ENCODE measurements around the gene CPEB4.

Gene CPEB4

DNA sequence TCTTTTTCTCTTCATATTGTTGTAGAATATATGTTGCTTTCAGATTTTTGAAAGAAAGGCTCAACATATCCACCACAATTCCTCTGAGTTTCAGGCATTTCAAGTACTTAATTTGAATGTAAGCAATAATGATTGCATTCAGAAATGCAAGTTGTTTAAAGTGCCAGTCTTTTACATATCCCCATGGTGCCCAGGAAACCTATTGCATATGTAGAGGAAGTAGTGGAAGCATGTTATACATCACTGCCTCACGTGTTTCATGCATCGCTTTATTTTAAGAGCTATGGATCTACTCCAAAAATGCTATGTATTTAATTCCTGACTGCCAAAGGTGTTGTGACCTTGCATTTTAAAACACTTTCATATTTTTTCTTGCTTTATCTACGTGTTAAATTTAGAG, 28.1 kb downstream of the CPEB4 start:
- no peak for DNase-seq

DNA sequence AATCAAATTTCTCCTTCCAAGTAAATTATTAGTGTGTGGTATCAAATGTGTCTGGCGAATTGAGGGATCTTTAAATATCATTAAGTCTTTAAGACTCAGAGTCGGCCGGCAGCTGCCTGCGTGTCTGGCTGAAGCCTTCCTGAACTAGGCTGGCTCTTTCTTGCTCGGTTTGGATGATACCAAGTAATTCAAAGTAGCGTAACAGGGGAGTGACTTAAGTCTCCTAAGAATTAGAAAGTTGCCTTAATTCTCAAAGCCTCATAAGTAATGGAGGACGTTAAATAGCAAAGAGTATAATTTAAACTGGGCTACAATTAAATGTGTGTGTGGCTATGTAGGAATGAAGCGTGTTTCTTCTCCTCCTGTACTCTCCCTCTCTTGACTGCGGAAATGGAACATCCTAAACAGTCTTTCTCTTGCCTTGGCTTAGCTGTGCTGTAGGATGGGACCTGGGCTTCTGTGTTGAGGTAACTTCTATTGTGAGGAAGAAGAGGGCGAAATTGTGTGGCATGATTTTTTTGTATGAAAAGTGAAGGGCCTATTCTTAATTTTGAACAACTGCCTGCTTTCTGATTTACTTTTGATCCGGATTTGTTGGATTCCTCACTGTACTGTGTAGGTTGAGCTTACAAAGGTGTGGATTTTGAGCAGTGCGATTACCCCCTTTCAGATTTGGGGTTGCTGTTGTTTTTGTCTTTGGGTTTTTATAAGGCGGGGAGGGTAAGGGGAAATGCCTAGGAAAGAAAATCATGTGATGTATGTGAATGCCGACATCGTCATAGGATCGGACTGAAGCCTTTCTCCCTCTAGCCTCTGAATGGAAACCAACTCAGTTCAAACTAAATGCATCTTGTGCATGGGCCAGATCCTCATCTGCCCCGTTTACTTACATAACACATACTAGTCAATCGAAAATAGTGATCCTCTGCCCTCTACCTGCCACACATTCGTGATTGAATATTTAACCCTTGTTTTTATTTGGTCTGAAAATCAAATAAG, 29.9 kb downstream of the CPEB4 start:
- DNase-seq = no peak

DNA sequence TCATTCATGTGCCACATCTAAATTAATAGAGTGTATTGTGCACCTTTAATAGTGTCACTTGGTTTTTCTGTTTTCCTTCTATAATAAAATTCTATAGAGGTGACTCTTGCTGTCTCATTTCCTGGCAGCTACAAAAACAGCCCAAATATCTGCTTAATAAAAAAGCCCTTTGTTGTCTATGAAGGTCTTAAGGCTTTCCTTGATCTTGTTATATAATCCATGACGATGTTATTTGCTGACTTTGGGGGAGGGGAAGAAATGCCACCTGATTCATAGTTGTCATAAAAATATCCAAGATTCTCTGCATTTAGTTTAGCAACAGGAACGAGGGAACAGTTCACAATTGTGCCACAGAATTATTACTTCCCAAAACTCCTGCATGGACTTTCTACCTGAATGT, 31.3 kb downstream of the CPEB4 start:
- DNase-seq = no peak

DNA sequence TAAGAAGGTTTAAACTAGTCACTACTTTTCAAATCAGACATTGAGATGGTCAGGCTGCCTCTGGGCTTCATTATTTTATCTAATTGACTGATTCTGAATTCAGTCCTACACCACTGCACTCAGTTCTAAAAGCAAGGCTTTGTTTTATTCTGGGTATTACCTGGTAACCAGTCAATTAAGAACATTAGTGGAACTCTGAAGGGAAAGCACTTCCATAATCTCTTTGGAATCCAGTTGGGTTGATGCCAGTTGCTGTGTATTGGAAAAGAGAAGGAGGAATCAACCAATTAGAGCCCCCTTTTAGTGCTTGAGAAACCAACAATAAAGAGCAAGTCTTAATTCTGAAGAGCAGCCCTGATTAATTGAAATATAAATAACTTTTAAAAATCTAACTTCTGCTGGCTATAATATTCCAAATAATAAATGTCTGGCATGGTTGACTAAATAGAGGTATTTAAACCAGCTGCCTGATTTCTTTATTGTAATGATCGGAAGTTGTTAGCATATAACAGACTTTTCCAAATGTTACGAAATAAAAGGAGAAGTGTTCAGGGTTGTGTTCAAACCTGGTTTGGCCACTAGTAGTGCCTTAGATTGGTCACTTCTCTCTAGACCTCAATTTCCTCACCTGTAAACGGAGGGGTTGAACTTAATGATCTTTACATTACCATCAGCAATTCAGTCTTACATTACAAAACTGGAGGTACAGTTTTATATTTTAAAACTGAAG, 32.0 kb downstream of the CPEB4 start:
- DNase-seq = no peak

DNA sequence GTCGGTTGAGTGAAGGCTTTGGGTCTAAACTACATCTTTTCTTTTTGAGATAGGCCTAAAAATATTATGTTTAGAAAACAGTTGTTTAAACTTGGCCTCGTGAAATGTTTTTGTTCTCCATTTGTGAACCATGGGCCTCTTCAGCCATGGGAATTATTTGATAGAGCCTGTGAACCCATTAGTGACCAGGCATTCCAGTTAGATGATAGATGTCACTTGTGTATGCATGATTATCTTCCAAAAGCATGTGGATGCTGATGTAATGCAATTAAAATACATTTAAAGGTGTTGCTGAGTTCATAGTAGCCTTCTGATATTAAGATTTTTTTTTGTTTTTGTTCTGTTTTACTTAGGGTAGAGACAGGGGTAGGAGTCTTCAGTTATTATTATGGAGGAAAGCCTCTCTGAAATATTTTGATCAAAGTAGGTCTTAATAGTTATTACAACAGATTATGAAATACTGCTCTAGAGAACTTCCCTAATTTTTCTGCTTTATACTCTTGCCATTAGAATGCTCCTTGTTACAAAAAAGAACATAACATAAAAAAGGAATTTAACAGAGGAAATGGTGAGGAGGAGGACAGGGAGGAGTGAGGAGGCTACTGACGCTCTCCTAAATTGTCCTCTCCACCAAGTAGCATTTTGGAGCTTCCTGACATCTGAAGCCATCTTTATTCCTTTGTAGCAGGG, 32.9 kb downstream of the CPEB4 start:
- no peak for DNase-seq

DNA sequence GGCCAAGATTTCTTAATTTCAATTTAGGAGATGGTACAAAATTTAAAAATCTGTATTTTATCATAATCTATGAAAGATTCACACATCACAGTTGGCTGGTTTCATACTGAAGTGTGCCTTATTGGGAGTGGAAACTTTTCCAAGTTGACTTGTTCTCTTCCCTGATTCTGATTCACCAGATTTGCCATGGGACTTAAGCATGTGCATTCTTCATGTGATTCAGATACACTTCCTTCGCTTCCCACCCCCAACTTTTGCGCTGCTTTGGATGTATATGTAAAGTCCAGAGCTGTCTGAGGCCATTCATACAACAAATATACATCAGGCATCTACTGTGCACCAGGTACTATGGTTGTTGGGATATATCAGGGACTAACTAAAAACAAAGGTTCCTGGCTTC, 34.4 kb downstream of the CPEB4 start:
- DNase-seq = no peak

DNA sequence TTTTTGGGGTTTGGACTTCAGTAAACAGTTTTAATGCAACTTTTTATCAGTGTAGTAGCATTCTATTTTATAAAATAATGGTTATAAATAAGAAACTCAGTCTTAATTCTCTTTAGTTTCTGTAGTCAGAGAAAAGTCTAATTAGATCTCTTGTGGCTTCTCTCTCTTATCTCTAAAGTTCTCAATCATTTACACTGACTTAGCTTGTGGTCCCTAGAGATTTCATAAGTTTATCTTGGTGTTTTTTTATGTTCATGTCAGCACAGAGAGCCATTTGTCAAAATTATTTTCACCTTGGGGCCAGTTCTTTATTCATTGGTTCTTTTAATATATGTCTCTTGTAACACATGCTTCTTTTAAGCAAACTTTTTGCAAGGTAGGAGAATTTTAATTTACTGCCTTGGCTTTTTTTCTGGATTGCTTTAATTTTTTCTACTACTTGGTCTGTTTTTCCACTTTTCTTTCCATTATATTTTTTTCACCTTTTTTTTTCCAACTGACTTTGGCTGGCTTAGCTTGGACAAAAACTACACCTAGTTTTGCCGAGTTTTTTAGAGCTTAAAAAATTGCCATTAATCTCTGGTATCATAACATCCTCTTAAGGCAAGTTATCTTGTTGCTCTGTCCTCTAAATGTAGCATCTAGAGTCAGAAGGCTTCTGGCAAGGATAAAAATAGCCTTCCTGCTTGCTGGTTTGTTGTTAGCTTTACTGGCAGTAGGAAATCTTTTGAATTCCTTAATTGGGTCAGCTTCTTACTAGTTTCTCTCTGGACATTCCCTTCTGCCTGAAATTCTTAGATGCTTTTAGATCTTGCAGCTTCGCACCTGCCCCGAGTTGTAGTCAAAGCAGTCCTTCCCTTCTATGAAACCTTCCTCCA, 35.3 kb downstream of the CPEB4 start:
- DNase-seq = no peak

DNA sequence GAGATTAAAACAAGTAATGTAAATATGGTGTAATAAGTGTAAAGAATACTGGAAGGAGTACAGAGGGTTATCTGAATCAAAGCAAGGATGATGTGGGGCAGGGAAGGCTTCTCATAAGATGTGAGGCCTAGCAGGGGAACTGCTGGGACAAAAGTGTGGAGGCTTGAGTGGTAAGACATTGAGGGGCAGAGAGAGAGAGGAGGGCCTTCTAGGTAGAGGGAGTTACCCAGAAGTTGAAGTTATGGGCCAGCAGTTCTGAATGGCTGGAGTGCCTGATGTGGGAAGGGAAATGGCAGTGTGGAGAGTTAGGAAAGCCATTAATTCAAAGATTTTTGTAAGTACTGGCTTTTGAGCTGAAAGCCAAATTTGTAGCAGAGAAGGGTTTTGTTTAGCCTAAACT, 36.8 kb downstream of the CPEB4 start:
- no peak for DNase-seq

DNA sequence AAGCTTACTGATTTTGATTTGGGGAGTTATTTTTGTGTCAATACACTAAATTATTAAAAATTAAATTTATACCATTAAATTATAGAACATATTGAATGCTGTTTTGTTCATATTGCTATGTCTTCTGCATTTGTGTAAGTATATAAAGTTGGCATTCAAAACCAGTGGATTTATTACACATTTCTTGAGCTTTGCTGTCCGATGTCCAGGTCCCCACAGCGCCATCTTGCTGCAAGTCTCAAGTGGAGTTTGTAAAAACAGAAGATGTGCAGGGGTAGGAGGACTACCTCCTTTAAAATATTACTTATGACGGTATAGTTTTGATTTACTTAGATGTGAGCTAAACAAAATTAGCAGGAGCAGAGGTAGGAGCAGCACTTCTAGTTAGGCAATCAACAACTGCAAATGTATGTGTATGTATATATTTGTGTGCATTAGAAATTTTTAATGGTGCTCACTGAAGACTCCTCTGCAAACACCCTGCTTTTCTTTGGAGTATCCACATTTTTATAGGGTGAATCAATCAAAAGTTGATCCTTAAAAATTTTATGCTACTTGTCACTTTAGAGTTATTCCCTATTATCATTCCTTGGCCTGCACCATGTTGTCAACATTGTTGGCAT, 37.4 kb downstream of the CPEB4 start:
- DNase-seq = no peak

DNA sequence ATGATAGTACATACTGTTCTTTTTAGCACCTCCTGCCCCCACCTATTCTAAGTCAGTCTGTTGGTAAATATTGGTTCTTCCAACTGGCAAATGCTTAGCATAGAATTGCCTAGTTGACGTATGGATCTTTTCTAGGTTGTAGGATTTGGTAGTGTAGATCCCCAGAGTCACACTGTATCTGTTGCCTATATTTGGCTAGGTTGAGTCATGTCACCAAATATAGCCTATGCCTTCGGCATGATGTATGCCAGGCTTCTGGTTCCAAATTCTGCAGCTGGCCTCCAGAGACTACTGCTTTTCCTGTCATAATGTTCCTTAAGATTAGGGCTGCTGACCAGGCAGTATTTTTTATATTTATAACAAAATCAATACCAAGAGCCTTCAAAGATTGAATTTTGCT, 38.2 kb downstream of the CPEB4 start:
- no peak for DNase-seq

DNA sequence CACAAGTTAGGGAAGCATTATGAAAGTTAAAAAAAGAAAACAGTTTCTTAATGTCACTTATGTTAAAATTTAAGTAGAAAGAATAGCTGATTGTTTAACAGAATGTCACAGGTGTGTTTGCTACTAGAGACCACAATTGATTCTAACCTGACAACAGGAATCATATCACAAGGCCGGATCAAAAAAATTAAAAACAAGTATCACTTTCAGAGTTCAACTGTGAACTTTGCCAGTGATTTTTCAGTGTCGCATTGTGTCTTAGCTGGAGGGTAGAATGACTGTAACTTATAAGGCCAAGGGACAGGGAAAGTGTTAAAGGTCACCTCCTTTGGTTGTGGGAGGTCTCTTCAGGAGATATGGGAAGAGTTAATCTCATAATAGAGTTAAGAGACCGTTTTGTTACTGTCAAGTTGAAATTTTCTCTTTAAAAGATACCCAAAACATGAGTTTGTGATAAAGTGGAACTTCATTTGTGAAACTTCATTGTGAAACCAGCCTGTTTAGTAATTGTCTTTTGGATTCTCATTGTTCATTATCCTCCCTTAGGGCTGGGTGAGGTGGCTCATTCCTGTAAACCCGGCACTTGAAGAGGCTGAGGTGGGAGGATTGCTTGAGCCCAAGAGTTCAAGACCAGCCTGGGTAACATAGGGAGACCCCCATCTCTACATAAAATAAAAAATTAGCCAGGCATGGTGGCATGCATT, 40.9 kb downstream of the CPEB4 start:
- DNase-seq = no peak

DNA sequence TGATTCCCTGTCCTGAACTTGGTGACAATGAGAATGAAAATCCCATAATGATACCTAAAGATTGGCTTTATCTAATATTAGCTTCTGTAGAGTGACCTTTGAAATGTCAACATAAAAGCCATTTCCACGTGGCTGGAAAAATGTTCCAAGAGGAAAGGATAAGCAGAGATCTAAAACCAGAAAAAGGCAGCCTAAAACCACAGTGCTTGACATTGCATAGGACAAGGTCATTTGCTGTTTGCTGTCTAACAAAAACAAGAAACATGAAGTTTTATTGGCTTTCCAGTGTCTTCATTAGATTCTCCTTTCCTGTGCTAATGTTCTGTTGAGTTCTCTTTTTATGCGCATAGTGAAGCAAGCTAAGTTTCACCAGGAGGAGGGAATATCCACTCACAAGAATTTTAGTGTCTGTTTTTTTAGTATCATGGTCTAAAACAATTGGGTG, 44.6 kb downstream of the CPEB4 start:
- no peak for DNase-seq

DNA sequence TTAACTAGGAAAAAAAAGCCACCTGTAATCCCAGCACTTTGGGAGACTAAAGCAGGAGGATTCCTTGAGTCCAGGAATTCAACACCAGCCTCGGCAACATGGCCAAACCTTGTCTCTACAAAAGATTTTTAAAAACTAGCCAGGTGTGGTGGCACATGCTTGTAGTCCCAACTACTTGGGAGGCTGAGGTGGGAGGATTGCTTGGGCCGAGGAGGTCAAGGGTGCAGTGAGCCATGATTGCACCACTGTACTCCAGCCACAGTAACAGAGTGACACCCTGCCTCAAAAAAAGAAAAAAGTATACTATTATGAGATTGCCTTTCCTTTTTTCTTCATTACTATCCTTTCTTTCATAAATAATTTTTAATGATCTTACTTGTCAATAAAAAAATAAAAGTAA, 45.8 kb downstream of the CPEB4 start:
- DNase-seq = no peak

DNA sequence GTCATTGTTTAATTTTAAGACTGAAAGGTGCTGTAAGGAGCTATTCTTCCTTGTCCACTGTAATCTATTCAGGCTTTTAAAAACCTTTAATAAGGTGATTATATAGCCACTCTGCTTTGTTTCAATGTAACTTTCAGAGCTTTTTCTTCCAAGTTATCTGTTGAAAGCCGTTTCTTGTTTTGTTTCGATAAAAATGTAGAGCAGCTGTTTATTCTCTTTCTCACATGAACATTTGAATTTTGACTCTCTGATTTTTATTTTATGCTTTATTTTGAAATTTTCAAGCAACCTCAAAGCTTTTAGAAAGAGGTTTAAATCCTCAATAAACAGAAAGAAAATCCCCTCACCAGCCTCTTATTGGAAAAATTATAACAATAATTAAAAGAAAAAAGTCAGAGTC, 47.2 kb downstream of the CPEB4 start:
- DNase-seq = no peak

DNA sequence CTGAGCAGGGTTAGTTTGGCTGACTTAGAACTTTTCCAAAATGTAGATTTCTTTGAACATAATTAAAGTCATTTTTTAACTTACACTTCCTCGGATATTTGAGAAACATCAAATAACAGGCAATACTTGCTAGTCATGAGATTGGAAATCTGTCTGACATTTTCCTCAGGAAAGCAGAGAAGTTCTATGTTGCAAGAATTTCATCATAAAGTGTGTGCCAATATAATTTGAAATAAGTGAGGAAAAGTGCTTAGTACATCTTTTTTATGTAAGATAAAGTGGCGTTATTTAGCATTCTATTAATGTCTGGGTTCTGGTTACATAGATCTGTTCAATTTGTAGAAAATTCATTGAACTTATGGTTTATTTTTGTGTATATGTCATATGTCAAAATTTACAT, 52.1 kb downstream of the CPEB4 start:
- DNase-seq = no peak

DNA sequence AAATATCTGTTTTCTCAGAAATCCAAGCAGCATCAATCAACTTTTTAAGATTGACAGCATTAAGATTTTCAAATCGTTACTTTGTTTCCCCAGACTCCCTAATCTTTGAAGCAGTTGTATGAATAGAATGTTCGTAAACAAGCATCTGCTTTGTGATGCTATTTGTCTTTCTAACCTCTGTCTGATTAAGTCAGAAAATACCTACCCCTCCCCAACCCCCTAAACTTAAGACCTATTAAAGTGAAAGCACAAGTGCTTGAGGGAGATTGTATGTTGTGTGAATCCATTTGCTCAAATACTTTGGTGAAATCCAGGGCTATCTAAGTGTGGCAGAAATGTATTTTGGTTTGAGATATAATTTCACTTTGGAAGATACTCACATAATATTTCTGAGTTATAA, 53.0 kb downstream of the CPEB4 start:
- DNase-seq = no peak

DNA sequence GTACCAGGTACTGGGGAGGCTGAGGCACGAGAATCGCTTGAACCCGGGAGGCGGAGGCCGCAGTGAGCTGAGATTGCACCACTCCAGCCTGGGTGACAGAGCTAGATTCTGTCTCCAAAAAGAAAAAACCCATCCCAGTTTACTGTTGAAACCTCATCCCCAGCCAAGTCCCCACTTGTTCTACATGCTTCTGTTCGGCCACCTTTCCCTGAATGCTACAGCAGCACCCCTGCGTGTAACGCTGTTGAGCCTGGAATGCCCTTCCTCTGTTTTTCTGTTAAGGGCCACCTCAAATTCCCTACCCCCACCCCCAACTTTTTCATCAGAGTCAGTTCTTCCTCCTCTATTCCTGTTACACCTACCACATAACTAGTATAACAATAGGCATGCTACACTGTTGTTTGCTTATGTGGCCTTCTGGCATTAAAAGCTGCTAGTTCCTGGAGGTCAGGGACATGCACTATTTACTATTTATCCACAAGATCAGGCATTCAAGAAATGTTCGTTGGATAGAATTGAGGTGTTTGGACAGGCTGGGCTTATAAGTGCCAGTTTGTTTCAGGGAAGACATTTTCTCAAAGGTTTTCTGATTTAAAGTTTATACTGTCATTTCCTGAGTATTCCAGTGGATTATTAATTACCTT, 53.7 kb downstream of the CPEB4 start:
- DNase-seq = no peak

DNA sequence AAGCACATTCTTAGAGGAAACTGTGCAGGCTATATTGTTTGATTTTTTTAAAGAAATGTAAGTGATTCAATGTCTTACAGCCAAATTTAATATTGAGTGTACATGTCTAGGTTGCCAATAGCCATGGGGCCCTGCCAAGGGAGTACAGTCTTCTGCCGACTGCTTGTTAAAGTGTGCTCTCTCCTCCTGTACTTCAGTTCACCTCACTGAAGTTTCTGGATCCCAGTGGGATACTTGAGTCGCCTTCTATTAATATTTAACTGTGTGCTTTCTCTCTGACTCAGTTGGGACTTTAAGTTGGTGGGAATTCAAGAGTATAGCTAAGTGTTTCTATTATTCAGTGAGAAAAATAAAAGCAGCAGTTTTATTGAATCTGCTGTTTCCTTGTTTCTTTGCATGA, 56.4 kb downstream of the CPEB4 start:
- no peak for DNase-seq

DNA sequence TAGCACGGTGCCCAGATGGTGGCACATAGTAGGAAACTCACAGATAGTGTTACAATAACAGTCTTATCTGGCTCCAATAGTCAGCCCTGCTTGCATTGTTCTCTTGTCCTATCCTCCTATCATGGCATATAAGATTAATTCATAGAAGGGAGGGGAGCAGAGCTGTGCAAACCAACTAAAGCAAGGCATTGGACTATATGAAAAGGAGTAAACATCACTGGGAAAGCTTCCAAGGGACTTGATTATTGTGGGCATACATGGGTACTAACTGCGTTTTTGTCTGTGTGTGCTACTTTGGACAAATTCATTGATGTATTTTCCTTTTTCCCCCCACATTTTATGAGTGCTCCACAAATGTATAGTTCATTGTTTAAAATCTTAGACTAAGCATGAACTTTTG, 57.0 kb downstream of the CPEB4 start:
- DNase-seq = no peak

DNA sequence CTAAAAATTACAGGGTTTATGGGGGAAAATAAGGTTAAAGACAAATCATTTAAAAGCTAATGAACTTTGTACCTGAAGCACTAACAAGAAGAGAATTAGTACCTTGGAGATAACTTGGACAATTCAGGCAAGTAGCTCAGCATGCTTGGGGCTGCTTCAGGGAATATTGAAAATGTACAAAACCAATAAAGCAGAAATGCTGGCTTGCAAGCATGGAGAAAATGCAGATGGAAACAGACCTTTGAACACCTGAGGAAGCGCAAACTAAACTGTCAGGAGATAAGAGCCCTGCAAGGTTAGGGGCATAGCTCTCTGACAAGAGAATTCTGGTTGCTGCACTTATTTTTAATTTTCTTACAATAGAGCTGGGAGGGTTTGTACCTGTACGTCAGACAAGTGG, 58.2 kb downstream of the CPEB4 start:
- DNase-seq = no peak

DNA sequence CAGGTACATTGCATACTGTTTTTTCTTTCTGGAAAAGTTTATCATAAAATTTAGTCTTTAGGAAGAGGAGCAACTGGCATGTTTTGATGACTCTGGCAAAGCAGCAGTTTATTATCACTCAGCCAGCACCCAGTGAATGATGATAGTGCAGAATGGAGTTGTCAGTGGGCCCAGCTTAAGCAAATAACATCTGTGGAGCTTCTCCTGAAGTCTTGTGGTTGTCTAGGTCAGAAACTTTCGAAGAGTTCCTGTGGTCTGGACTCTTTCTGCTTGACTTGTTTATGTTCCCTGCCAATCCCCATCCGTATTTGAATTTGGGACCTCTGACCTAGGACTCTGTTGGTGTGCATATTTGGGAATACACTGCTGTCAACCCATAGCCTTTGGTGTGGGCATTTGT, 62.7 kb downstream of the CPEB4 start:
- no peak for DNase-seq
